H9 (cell line): ENCODE results near the gene CBX5. TPM values are rescaled to one million over a fixed set of nuclear protein-coding genes. Genes with fewer than 3 reads are reported as not detected.

ENCODE experiments used
- DNase-seq: peaks from one replicate; pipeline ENCODE4 v3.0.0-alpha.2; 2017
- H2AFZ ChIP-seq: one replicate; pipeline ENCODE4 v1.6.1; 2013; ENCODE audit warnings: mild to moderate bottlenecking, low read length, control low read depth, moderate library complexity
- H2AK5ac ChIP-seq: 2 replicates; pipeline ENCODE4 v1.6.1; 2013; ENCODE audit warnings: low read length, control low read depth, mixed read lengths; ENCODE audit not compliant: insufficient read length
- H2BK120ac ChIP-seq: one replicate; pipeline ENCODE4 v1.6.1; 2013; ENCODE audit warnings: low read depth, mild to moderate bottlenecking, low read length, control low read depth, inconsistent platforms; ENCODE audit not compliant: poor library complexity, severe bottlenecking
- H2BK12ac ChIP-seq: 2 replicates; pipeline ENCODE4 v1.6.1; 2013; ENCODE audit warnings: low read length, control low read depth, mixed read lengths, low read depth; ENCODE audit not compliant: insufficient read length
- H2BK15ac ChIP-seq: 2 replicates; pipeline ENCODE4 v1.6.1; 2013; ENCODE audit warnings: low read depth, low read length, control low read depth
- H2BK20ac ChIP-seq: one replicate; pipeline ENCODE4 v1.6.1; 2013; ENCODE audit warnings: low read depth, mild to moderate bottlenecking, low read length, control low read depth, inconsistent platforms; ENCODE audit not compliant: poor library complexity, severe bottlenecking
- H2BK5ac ChIP-seq: 2 replicates; pipeline ENCODE4 v1.6.1; 2013; ENCODE audit warnings: low read length, control low read depth, mixed read lengths; ENCODE audit not compliant: insufficient read length
- H3K14ac ChIP-seq: 2 replicates; pipeline ENCODE4 v1.6.1; 2013; ENCODE audit warnings: low read length, control low read depth; ENCODE audit not compliant: insufficient read depth
- H3K18ac ChIP-seq: 2 replicates; pipeline ENCODE4 v1.6.1; 2013; ENCODE audit warnings: low read depth, mild to moderate bottlenecking, mixed read lengths, low read length, control low read depth; ENCODE audit not compliant: insufficient read length
- H3K23ac ChIP-seq: 2 replicates; pipeline ENCODE4 v1.6.1; 2013; ENCODE audit warnings: low read length, control low read depth, mixed read lengths, low read depth; ENCODE audit not compliant: insufficient read length
- H3K23me2 ChIP-seq: 2 replicates; pipeline ENCODE4 v1.6.1; 2013; ENCODE audit warnings: low read depth, mild to moderate bottlenecking, mixed read lengths, low read length, control low read depth; ENCODE audit not compliant: insufficient read length, poor library complexity, severe bottlenecking
- H3K27ac ChIP-seq: 2 replicates; pipeline ENCODE4 v1.5.1; 2013; ENCODE audit warnings: low read length, control low read depth, mixed read lengths, low read depth; ENCODE audit not compliant: insufficient read length
- H3K27me3 ChIP-seq: 2 replicates; pipeline ENCODE4 v1.6.1; 2013; ENCODE audit warnings: low read length, control low read depth, inconsistent platforms; ENCODE audit not compliant: insufficient read depth
- H3K4ac ChIP-seq: 2 replicates; pipeline ENCODE4 v1.6.1; 2013; ENCODE audit warnings: low read depth, mild to moderate bottlenecking, control low read depth, inconsistent platforms, low read length, moderate library complexity
- H3K4me1 ChIP-seq: 2 replicates; pipeline ENCODE4 v1.6.1; 2013; ENCODE audit warnings: low read length, control low read depth, inconsistent platforms; ENCODE audit not compliant: insufficient read depth
- H3K4me2 ChIP-seq: 2 replicates; pipeline ENCODE4 v1.6.1; 2013; ENCODE audit warnings: low read length, control low read depth, mixed read lengths; ENCODE audit not compliant: insufficient read length, insufficient read depth
- H3K56ac ChIP-seq: 2 replicates; pipeline ENCODE4 v1.6.1; 2013; ENCODE audit warnings: low read depth, mild to moderate bottlenecking, mixed read lengths, low read length, control low read depth; ENCODE audit not compliant: insufficient read length
- H3K79me1 ChIP-seq: 2 replicates; pipeline ENCODE4 v1.6.1; 2013; ENCODE audit warnings: low read depth, mild to moderate bottlenecking, moderate library complexity, low read length, control low read depth, inconsistent platforms; ENCODE audit not compliant: insufficient read depth, poor library complexity, severe bottlenecking
- H3K79me2 ChIP-seq: 2 replicates; pipeline ENCODE4 v1.6.1; 2013; ENCODE audit warnings: low read length, control low read depth, inconsistent platforms; ENCODE audit not compliant: insufficient read depth
- H3K9ac ChIP-seq: 2 replicates; pipeline ENCODE4 v1.6.1; 2013; ENCODE audit warnings: low read length, control low read depth, mixed read lengths; ENCODE audit not compliant: insufficient read length; ENCODE audit errors: extremely low read depth
- H3K9me3 ChIP-seq: one replicate; pipeline ENCODE4 v1.6.1; 2013; ENCODE audit warnings: low read depth, low read length, inconsistent platforms; ENCODE audit not compliant: control insufficient read depth
- H3T11ph ChIP-seq: one replicate; pipeline ENCODE4 v1.6.1; 2013; ENCODE audit warnings: mild to moderate bottlenecking, low read length, control low read depth, inconsistent platforms
- H4K20me1 ChIP-seq: one replicate; pipeline ENCODE4 v1.6.1; 2013; ENCODE audit not compliant: control insufficient read depth, insufficient read length, insufficient read depth
- H4K5ac ChIP-seq: 2 replicates; pipeline ENCODE4 v1.6.1; 2013; ENCODE audit warnings: low read depth, mild to moderate bottlenecking, mixed read lengths, low read length, control low read depth; ENCODE audit not compliant: insufficient read length
- H4K8ac ChIP-seq: replicated peaks from 2 replicates; pipeline ENCODE4 v1.6.1; 2013; ENCODE audit warnings: low read length, control low read depth, mixed read lengths, low read depth; ENCODE audit not compliant: insufficient read length
- H4K91ac ChIP-seq: 2 replicates; pipeline ENCODE4 v1.6.1; 2013; ENCODE audit warnings: low read depth, mild to moderate bottlenecking, moderate library complexity, mixed read lengths, low read length, control low read depth; ENCODE audit not compliant: insufficient read length
- H3K27ac Mint-ChIP-seq, 3 experiments: 2 replicates in 2 of 3; 3 replicates in 1 of 3; pipeline ENCODE4 v1.8.0; 2020 to 2021; ENCODE audit warnings: mixed read lengths in 3 of 3, mild to moderate bottlenecking in 1 of 3, moderate library complexity in 1 of 3
- H3K27me3 Mint-ChIP-seq: 2 replicates; pipeline ENCODE4 v1.8.0; 2021; ENCODE audit warnings: low read depth, mild to moderate bottlenecking, moderate library complexity, mixed read lengths
- H3K36me3 Mint-ChIP-seq, 3 experiments: 2 replicates in 2 of 3; 3 replicates in 1 of 3; pipeline ENCODE4 v1.8.0; 2020 to 2021; ENCODE audit warnings: low read depth in 3 of 3, mixed read lengths in 3 of 3; ENCODE audit not compliant: insufficient read depth in 1 of 3
- H3K4me1 Mint-ChIP-seq, 2 experiments: 2 replicates each; pipeline ENCODE4 v1.8.0; 2020; ENCODE audit warnings: mixed read lengths in 2 of 2
- H3K4me3 Mint-ChIP-seq, 2 experiments: 2 replicates in 1 of 2; 3 replicates in 1 of 2; pipeline ENCODE4 v1.8.0; 2020 to 2021; ENCODE audit warnings: mild to moderate bottlenecking in 2 of 2, mixed read lengths in 2 of 2, moderate library complexity in 1 of 2
- H3K9me3 Mint-ChIP-seq, 2 experiments: 2 replicates in 1 of 2; 3 replicates in 1 of 2; pipeline ENCODE4 v1.8.0; 2020; ENCODE audit warnings: mild to moderate bottlenecking in 2 of 2, mixed read lengths in 2 of 2, moderate library complexity in 1 of 2
- CTCF ChIP-seq: fragments of 200-600 bp; sonication (generic); conservative IDR thresholded peaks from 3 replicates; pipeline ENCODE4 v1.8.0; 2021; ENCODE audit warnings: antibody characterized with exemption, mild to moderate bottlenecking
- WGBS: extraction: QIAGEN DNeasy Blood & Tissue Kit; methylation state at CpG from one replicate; pipeline ENCODE4 v1.1.7; 2013; ENCODE audit warnings: missing lambda C conversion rate, low lambda C conversion rate, mixed read lengths; ENCODE audit not compliant: insufficient read length; ENCODE audit errors: extremely low coverage; 5-methylcytosine and 5-hydroxymethylcytosine counted together
- total RNA-seq: library from RNA; stranded (reverse); gene quantifications from 2 replicates; pipeline ENCODE4 v1.2.1, GENCODE V29; 2021

Gene CBX5
- total RNA-seq, 1 experiment from 2014 or later: 206 TPM

- no peaks in the 10 kb centered on the region for H4K20me1 ChIP-seq
- no peak overlapping the region for H4K8ac ChIP-seq
- H2BK5ac ChIP-seq: no peak overlapping the region
- DNase-seq: no peak
- no peak overlapping the region for H3K23ac ChIP-seq
- H3K9ac ChIP-seq: no peak overlapping the region
- WGBS: no CpG with 5 or more reads among the region's 3 CpGs
- no peaks in the 10 kb centered on the region for H3K79me2 ChIP-seq
- H3K18ac ChIP-seq: no peak overlapping the region
- H3K9me3 ChIP-seq: no peaks in the 10 kb centered on the region
- H2AK5ac ChIP-seq: no peak overlapping the region
- H3K4me1 Mint-ChIP-seq: peaks cover 7 to 17% of the 10 kb centered on the region in 2 experiments
- H3K79me1 ChIP-seq: no peaks in the 10 kb centered on the region
- H4K5ac ChIP-seq: no peak overlapping the region
- no peak overlapping the region for H3K27ac Mint-ChIP-seq
- H3K4me2 ChIP-seq: no peak overlapping the region
- no peak overlapping the region for H2BK120ac ChIP-seq
- H4K91ac ChIP-seq: no peak overlapping the region
- H2BK20ac ChIP-seq: no peak overlapping the region
- no peak overlapping the region for H3K4ac ChIP-seq
- H3K23me2 ChIP-seq: no peaks in the 10 kb centered on the region
- H3K56ac ChIP-seq: no peak overlapping the region
- TF ChIP-seq CTCF: no peak
- no peak overlapping the region for H3K14ac ChIP-seq
- peaks cover 29% of the 10 kb centered on the region for H3K27me3 Mint-ChIP-seq
- H3K27me3 ChIP-seq: peaks cover 2% of the 10 kb centered on the region; the same call in 1 of the 2 replicates
- no peak overlapping the region for H3T11ph ChIP-seq
- no peak overlapping the region for H3K27ac ChIP-seq
- no peak overlapping the region for H2BK15ac ChIP-seq
- H2BK12ac ChIP-seq: no peak overlapping the region
- no peaks in the 10 kb centered on the region for H3K9me3 Mint-ChIP-seq
- no peak overlapping the region for H2AFZ ChIP-seq
- no peaks in the 10 kb centered on the region for H3K4me1 ChIP-seq
- H3K4me3 Mint-ChIP-seq: peak overlapping the region; percentile 15 to 86; a peak in 3 of 5 replicates
- H3K36me3 Mint-ChIP-seq: peaks cover 0 to 10% (median 4%) of the 10 kb centered on the region in 3 experiments; a peak in 4 of 7 replicates
These were observed 92.8 kb downstream of the CBX5 start for GRCh38 chr12:54187075-54187474.
